Calu3 (cell line): Measurements from ENCODE around the gene CSRNP3. TPM values are rescaled to one million over a fixed set of nuclear protein-coding genes. Genes with fewer than 3 reads are reported as not detected.

ENCODE experiments used
- BruUV-seq: library from RNA; stranded (reverse); fragments of 400-500 nt; replicated peaks from 2 replicates; lab custom pipeline; 2021; lab: Mats Ljungman, UMichigan
- CTCF ChIA-PET: fragments of 300-600 bp; sonication (Branson Sonifier 250); formaldehyde crosslinking; loops from one replicate; lab custom pipeline; 2022; ENCODE audit warnings: antibody characterized with exemption; lab: Charles Lee
- DNase-seq: peaks from one replicate; pipeline ENCODE4 v3.0.0; 2022
- H3K27ac Mint-ChIP-seq: one replicate; pipeline ENCODE4 v1.8.0; 2022; ENCODE audit warnings: mixed read lengths; ENCODE audit not compliant: unreplicated experiment
- H3K27me3 Mint-ChIP-seq: one replicate; pipeline ENCODE4 v1.8.0; 2022; ENCODE audit warnings: mixed read lengths; ENCODE audit not compliant: unreplicated experiment
- H3K36me3 Mint-ChIP-seq: one replicate; pipeline ENCODE4 v1.8.0; 2022; ENCODE audit warnings: mild to moderate bottlenecking, moderate library complexity, mixed read lengths; ENCODE audit not compliant: insufficient read depth, unreplicated experiment
- H3K4me1 Mint-ChIP-seq: one replicate; pipeline ENCODE4 v1.8.0; 2022; ENCODE audit warnings: mild to moderate bottlenecking, low read depth, mixed read lengths; ENCODE audit not compliant: unreplicated experiment
- H3K4me3 Mint-ChIP-seq: one replicate; pipeline ENCODE4 v1.8.0; 2022; ENCODE audit warnings: mild to moderate bottlenecking, low read depth, moderate library complexity, mixed read lengths; ENCODE audit not compliant: unreplicated experiment
- H3K9me3 Mint-ChIP-seq: one replicate; pipeline ENCODE4 v1.8.0; 2022; ENCODE audit warnings: low read depth, mixed read lengths; ENCODE audit not compliant: unreplicated experiment
- CTCF ChIP-seq: fragments of 200-600 bp; IDR thresholded peaks from one replicate; pipeline ENCODE4 v1.8.0; 2022; ENCODE audit warnings: antibody characterized with exemption; ENCODE audit not compliant: unreplicated experiment
- intact Hi-C: fragments of 100-400 bp; cut with micrococcal nuclease; formaldehyde crosslinking; loops from one replicate; pipeline ENCODE4 v1.10.0; 2022; ENCODE audit not compliant: unreplicated experiment
- total RNA-seq: library from RNA; stranded (reverse); gene quantifications from 2 replicates; pipeline ENCODE4 v1.2.3, GENCODE V29; 2022

CSRNP3 gene
- total RNA-seq, 1 experiment from 2014 or later: 1.8 TPM

- DNase-seq: no peak
- Mint-ChIP-seq H3K4me1 (no peaks in the 10 kb centered on the region), H3K36me3 (no peaks in the 10 kb centered on the region), H3K27me3 (no peaks in the 10 kb centered on the region), H3K4me3 (no peak overlapping the region), H3K27ac (no peak overlapping the region), H3K9me3 (no peaks in the 10 kb centered on the region)
- BruUV-seq: no TSS peak
- intact Hi-C loops: no loop called here
- no peak for TF ChIP-seq CTCF
- CTCF ChIA-PET: no interaction called here
Measured at GRCh38 chr2:165635532-165635931, 166.0 kb downstream of the CSRNP3 start.

GRCh38 chr2:165636959-165637358 is 167.5 kb downstream of the CSRNP3 start:
- intact Hi-C loops: no loop called here
- no peaks in the 10 kb centered on the region for H3K36me3 Mint-ChIP-seq
- no peak for DNase-seq

GRCh38 chr2:165637396-165637795 is 167.9 kb downstream of the CSRNP3 start:
- no peak overlapping the region for H3K4me3 Mint-ChIP-seq
- CTCF ChIA-PET: no interaction called here

More at GRCh38 chr2:165636959-165637358, 167.5 kb downstream of the CSRNP3 start:
- CTCF ChIA-PET: no interaction called here
- BruUV-seq: no TSS peak
- no peak for TF ChIP-seq CTCF
- H3K27me3 Mint-ChIP-seq: no peaks in the 10 kb centered on the region
- H3K9me3 Mint-ChIP-seq: no peaks in the 10 kb centered on the region
- H3K4me3 Mint-ChIP-seq: no peak overlapping the region
- H3K4me1 Mint-ChIP-seq: no peaks in the 10 kb centered on the region
- no peak overlapping the region for H3K27ac Mint-ChIP-seq

GRCh38 chr2:165639504-165639903 is 170.0 kb downstream of the CSRNP3 start:
- Mint-ChIP-seq H3K27ac (no peak overlapping the region), H3K27me3 (no peaks in the 10 kb centered on the region), H3K4me3 (no peak overlapping the region), H3K4me1 (no peaks in the 10 kb centered on the region), H3K9me3 (no peaks in the 10 kb centered on the region), H3K36me3 (no peaks in the 10 kb centered on the region)
- no TSS peak for BruUV-seq
- TF ChIP-seq CTCF: no peak
- CTCF ChIA-PET: no interaction called here
- no peak for DNase-seq
- intact Hi-C loops: no loop called here

More at GRCh38 chr2:165637396-165637795, 167.9 kb downstream of the CSRNP3 start:
- no TSS peak for BruUV-seq
- Mint-ChIP-seq H3K9me3 (no peaks in the 10 kb centered on the region), H3K27me3 (no peaks in the 10 kb centered on the region), H3K4me1 (no peaks in the 10 kb centered on the region), H3K27ac (no peak overlapping the region), H3K36me3 (no peaks in the 10 kb centered on the region)
- DNase-seq: no peak
- intact Hi-C loops: no loop called here
- no peak for TF ChIP-seq CTCF
